ENCODE results near the gene CCDC92B.

- TF ChIP-seq CTCF (IDR thresholded peaks at IDR 0.05; ENCODE audit: low read depth, low read length), result no peak
- no peak for TF ChIP-seq POLR2A (IDR thresholded peaks at IDR 0.05; ENCODE audit: extremely low read depth, insufficient read length)
These were observed 62.4 kb downstream of the CCDC92B start for GRCh38 chr17:2687074-2687418.

All from NB4 (cell line).